HG02678 (cell line): Measurements from ENCODE around the gene BBX.

ENCODE experiments used
- ATAC-seq: cut with Tn5 transposase; IDR thresholded peaks from one replicate; pipeline ENCODE4 v1.9.1; 2021; ENCODE audit warnings: mild to moderate bottlenecking, moderate library complexity; ENCODE audit not compliant: unreplicated experiment

The BBX gene

DNA sequence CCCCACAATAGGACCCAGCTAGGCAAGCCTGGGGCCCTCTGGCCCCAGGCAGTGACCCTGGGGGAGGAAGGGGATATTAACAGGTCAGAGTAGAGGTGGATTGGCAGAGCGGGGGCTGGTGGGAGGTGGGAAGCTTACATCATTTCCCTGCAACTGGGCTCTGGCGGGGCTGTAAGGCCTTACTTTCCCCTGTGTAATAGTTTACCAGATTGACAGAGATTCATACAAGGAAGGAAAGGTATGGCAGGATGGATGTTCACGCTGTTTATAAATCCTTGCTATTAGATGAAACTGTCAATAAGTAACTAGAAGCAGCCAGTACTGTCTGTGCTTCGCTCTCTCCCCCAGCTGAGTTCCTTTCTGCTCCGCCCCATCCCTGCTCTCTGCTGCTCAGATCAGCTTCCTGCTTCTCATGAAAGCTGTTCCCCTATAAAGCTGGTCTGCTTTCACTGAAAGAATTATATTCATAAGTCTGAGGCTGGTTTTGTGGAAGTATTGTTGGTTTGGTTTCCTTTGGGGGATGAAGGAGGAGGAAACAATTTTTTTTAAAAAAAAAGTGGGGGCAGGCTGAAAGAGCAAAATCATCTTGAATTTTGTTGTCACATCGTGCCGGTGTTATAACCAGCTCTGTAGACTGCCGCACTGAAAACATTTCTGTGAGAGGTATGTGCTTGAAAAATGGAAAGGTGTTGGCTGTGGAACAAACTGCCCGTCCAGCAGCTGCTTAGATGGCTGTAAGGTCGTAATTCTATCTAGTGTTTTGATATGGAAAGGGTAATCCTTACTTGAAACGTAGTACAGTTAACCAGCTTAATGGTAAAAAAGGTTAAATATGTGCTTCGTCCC lies 76.4 kb downstream of the BBX start:
- ATAC-seq = peak; percentile 94

DNA sequence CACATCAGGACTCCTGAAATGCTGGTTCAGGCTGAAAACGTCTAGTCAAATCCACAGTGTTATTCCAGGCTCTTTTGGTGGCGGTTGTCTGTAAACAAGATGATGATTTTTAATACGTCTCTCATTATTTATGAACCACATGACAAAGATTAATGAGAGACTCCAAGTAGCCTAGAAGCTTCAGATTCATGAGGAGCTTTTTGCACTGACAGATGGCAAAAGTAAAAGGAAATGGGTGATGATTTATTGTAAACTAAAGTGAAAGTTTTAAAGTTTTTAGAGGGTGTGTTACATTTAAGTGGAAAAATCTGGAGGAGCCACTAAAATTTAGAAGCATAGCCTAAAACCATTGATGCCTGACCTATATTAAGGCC lies 77.0 kb downstream of the BBX start:
- no peak for ATAC-seq

DNA sequence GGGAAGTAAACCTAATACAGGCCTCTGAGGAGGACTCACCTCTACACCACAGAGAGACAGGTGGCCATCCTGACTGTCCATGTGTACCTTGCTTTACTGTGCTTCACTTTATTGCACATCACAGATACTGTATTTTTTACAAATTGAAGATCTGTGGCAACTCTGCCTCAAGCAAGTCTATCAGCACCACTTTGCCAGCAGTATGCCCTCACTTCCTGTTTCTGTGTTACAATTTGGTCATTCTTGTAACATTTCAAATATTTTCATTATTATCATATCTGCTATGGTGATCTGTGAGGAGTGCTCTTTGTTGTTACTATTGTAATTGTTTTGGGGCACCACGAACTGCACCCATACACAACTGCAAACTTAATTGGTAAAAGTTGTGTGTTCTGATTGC lies 78.0 kb downstream of the BBX start:
- no peak for ATAC-seq

DNA sequence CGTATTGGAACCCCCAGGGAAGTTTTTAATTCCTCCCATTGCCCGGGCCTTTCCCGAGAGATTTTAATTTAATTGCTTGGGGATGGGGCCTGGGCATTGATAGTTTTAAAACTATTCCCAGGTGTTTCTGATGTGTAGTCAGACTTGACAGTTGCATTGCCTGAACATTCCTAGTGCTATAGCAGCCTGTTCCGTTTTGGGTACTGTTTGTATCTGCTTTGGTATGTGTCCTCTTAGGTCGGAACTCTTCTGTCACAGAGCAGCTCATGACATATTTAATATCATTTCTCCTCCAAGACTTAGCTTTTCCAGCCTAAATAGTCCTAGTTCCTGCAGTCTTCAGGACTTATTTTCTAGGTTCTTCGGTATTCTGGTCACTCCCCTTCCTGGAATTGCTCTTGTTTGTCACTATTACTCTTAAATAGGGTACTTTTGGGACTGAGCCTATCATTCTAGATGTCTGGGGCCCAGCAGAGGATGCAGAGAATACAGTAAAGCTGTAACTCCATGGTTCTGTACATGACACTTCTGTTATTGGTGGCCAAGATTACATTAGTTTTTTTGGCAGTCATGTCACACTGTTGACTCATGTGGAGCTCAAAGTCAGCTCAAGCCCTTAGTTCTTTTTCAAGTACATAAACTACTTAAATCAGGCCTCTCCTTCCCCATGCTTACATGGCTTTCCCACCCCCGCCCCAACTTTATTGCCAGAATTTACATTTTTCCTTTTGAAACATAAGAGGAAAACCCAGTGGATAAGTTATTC lies 81.5 kb downstream of the BBX start:
- ATAC-seq = no peak

DNA sequence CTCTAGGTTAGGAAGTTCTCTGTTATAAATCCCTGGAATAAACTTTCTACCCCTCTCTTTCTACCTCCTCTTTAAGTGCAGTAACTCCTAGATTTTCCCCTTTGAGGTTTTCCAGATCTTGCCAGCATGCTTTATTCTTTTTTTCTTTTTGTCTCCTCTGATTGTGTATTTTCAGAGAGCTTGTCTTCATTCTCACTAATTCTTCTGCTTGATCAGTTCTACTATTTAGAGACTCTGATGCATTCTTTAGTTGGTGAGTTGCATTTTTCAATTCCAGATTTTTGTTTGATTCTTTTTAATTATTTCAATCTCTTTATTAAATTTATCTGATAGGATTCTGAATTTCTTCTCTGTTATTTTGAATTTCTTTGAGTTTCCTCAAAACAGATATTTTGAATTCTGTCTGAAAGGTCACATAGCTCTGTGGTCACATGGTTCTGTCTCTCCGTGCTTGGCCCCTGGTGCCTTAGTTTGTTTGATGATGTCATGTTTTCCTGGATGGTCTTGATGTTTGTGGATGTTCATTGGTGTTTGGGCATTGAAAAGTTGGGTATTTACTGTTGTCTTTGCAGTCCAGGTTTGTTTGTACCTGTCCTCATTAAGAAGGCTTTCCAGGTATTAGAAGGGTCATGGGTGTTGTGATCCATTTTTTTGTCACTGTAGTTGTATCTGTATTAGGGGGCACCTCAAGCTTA lies 89.2 kb downstream of the BBX start:
- no peak for ATAC-seq

DNA sequence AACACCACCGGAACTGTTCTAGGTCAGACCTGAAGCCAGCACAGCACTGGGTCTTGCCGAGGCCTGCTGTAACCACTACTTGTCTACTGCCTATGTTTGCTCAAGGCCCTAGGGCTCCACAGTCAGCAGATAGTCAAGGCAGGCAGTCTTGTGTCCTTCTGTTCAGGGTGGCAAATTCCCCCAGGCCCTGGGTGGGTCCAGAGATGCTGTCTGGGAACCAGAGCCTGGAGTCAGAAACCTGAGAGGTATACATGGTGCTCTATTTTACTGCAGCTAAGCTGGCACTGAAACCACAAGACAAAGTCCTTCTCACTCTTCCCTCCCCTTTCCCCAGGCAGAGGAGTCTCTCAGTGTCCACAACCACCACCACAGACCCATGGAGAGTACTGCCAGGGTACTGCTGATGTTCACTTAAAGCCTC lies 89.9 kb downstream of the BBX start:
- no peak for ATAC-seq

DNA sequence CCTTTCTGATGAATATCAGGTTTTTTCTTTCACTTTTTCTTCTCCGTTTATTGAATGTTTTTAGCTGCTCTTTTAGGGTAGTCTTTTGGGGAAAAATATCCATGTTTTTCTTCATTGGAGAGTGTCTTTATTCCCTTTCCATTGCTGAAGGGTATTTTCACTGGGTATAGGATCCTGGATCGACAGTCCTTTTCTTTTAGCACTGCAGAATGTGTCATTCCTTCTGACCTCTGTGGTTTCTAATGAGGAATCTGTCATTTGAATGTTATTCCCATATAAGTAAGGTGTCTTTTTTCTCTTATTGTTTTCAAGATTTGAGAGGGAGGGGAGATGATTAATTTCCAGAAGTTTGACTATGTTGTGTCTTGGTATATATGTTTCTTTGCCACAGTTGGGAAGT lies 96.8 kb downstream of the BBX start:
- ATAC-seq = no peak

DNA sequence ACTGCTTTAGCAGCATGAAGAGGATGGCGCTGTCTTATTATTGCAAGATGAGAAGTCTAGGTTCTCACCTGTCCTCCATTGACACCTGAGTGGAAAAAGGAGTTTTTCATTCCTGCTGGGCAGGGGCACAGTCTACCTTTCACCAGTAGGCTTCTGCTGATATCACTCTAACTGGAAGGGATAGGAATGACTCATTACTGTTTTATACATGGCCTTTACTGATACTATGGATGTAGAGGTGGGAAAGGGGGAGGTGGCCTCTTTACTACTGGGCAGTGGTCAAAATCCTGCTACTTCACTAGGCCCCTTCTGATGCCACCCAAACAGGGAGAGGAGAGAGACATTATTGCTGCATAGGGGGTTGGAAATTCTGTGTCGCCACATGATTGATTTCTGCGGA lies 97.8 kb downstream of the BBX start:
- ATAC-seq = no peak

DNA sequence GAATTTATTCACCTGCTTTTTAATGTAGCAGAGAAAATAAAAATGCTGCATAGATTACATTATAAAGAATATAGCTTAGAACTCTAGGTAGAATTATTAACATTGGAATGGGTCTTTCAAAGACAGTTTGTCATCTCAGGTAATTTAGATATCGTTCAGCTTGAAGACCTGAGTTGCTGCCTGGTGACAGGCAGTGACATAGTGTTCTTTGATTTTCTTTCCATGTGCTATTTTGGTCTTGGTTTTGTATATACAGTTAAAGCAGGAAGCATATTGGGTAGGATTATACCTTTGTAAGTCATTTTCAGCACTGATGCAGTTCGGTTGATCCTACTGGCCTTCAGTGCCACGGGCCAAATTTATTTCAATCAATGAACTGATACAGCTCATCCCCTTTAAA lies 98.7 kb downstream of the BBX start:
- ATAC-seq = no peak

DNA sequence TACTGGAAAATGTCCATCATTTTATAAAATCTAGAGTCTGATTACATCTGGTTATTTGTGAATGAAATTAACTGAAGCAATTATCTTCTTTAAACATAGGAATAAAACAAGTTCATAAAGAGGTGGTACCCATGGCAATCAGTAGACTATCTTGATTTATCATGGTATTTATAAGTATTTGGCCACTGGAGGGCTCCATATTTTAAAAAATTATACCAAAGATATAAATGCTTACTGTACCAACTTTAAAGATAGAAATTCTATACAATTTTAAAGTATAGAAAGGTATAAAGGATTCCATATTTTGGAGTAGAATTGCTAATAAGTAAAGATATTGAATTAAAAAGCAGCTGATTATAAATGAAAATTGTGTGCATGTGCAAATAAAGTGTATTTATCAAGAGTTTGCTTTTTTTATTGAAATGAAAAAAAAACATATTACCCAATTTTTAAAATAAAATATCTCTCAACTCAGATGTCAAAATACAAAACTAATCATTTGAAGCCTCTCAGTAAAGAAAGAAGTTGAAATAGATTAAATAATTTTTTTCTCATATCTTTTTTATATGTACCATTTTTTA lies 105.3 kb downstream of the BBX start:
- ATAC-seq = no peak

DNA sequence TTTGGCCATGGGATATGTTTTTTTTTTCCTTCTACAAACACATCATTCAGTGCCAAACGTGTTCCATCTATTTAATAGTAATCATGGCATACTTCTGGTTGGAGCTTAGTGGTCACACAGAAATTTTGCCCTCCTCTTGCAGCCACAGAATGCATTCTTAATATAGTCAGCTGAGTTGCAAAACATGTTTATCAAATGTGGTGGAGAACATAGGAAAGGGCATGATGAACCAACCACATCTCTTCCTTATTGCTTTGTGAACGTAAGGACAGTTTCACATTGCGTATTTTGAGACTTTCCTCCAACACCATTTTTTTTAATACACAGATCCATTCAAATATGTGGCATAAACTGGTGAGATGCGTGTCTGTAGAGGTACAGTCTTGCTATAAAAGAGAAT lies 106.8 kb downstream of the BBX start:
- ATAC-seq = no peak

DNA sequence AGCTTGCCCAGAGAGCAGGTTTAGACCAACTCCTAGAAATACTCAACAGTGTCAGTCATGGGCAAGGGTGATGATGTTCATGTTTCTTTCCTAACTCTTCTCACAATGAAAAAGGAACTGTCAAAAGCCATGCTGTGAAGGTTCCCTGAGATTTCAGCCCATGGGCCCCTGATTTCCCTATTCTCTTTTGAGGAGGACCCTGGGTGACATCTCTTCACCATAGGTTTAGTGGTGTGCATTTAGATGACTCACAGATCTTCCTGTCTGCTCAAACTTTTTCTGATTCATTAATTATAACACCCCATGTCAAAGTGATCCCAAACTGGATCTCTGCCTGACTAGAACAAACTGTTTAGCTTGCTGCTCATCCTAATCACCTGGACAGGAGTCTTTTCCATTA lies 108.0 kb downstream of the BBX start:
- ATAC-seq = no peak

DNA sequence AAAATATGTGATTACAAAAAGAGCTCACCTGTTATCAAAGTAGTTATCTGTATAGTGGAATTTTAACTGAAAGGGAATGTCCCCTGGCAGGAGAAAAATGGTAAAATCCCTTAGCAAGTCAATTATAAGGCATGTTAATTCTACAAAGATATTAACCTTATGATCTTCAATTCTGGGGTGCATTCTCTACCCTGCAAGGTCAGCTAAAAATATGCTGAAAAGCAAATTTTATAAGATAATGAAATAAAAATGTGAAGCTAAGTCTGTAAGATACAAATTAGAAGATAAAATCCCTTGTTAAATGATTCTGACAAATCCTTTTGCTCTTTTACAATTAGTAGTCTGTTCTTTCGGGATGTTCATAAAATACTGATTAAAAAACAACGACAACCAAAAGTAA lies 109.8 kb downstream of the BBX start:
- ATAC-seq = no peak

DNA sequence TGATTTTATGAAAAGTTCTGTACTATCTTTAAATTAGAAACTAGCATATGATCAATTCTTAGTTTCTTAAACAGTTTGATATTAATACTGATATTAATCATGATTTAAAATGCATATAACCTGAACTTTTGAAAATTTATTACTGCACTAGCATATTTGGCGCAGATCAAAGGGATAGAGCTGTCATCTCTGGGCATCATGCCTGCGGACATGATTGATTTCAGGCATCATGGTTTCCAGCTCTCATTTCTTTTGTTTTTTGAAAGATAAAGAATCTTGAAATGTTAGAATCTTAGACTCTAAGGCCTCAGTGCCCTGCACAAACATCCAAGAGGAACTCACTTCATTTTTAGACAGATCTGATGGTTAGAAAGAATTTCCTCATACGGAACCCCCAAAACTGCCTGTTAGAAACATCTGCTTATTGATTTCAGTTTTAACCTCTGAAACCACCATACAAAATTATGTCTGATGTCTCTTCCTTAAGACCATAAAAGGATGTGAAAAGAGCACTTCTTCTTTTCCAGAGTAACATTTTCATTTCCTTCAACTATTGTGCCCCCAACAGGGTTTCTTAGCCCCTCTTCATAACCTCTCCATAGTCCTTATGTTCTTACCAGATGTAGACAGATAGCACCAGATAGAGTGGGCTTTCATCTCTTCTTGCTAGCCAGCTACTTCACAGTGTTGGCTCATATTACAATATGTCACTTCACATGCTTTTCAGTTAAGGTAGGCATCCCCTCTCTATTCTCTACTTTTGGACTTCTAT lies 110.8 kb downstream of the BBX start:
- peak; percentile 93 for ATAC-seq

DNA sequence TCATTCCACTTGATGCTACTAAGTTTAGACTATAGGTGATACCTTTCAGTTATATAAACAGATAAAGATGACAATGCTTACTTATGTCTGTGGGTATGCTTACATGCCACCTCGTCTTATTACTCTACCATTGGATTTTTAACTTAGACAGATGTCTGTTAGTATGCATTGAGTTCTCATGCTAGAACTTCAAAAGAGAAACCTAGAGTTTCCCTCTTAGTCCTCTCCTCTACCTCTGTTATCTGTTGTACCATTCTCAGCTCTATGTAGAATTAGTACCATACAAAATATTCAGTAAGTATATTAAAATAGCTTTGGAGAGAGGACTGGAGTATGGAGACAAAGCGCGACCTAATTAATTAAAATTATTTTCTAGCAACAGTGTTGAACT lies 111.3 kb downstream of the BBX start:
- peak; percentile 29 for ATAC-seq

DNA sequence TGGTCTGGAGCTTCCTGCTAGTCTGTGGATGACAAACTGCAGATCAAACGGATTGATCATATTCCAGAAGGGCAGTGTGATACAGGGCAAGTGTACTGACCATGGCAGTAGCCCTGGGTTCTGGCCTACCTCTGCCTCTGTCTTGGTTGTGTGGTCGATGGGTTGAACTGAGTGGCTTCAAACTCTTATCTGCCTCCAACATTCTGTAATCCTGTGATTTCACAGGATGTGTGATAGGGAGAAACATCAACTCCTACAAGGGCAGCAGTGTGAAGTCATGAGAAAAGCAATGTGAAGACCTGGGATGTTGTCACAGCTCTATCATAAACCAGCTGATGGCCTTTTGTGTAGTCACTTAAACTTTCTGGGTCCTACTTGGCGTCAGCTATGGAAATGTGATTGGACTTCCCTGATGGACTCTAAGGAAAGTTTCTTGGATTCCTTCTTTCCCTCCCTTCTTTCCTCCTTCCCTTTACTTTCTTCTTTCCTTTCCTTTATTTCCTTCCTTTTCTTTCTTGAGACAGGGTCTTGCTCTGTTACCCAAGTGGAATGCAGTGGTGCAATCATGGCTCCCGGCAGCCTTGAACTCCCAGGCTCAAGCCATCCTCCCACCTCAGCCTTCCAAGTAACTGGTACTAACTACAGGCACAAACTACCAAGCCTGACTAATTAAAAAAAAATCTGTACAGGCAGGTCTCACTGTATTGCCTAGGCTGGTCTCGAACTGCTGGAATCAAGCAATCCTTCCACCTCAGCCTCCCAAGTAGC lies 114.8 kb downstream of the BBX start:
- ATAC-seq = no peak

DNA sequence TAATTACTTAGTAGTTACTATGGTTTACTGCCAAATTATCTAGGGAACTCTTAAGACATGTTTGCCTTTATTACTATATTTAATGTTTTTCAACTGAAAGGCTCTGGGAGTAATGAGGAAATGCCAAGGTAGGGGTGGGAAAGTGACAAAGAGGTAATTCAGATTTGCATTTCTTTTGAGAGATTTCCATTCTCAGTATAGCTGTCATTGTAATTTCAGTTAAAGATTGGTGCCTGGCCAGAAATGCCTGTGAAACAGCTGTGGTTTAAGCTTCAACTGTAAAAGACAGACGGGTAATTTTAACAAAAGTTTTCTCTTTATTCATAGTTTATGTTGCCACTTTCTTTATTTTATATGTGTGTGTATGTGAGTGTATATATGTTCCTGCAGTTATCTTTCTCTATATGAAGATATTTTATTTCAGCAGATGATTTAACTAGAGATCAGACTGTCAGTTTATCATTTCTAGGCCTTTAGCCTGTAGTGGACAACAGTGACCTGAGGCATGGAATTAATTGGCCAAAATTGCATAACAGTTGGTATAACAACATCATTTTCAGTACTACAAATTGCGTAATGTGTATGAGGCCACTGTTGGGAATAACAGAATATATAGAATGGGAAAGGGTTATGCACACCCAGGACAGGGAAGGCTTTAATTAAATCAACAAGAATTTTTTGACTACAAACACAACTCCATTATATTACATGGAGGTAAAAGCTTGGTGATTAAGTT lies 119.0 kb downstream of the BBX start:
- peak; percentile 67 for ATAC-seq

DNA sequence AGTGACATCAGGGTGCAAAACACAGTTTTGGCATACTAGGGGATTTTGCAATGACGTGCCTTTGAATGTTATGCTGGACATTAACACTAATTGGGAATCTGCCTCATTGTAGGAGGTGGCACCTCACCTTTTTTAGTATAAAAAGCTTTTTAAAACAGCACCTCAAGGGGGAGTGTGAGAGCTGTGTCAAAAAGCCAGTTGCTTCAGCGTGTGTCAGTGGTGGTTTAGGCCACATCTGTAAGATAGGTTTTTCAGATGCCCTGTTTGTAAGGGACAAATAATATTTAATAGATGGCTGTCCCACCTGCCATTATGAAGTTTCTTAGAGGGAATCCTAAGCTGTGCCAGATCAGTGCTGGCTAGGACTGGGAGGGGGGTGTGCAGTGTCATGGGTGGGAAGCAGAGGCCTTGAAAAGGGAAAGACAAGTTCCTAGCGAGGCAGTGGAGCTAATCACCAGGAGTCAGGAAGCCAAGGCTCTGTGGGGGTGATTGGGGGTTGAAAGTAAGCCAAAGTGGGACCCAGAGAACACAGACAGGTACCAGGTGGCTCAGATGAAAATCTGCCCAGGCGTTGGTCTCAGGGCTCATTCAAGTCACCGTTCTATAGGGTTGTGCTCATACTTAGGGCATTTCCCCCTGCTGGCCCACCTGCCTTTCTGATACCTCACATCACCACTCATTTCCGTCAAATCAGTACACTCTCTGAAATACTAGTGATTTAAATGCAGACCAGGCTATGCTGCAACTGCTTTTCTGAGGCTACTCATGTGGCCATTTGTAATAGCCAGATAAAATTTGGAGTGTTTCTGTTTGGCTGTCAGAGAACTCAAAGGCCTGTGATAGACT lies 120.5 kb downstream of the BBX start:
- ATAC-seq = peak; percentile 39
